OCI-LY3 (cell line): Measurements from ENCODE around the gene NUDT4B.
"Not testable (repeated sequence)": the region's sequence is repeated elsewhere in the genome, so short reads cannot be mapped to it uniquely, and the experiment has no call there.

Source experiments
- H2AFZ ChIP-seq: fragments of 200-600, 300-600 bp; shearing (Covaris generic); 2 replicates; pipeline ENCODE4 v1.6.0; 2014; ENCODE audit warnings: antibody characterized with exemption, low read depth, low read length
- H3K27ac ChIP-seq: fragments of 200-600, 300-600 bp; sonication (generic); 2 replicates; pipeline ENCODE4 v1.5.1; 2014; ENCODE audit warnings: mild to moderate bottlenecking, low read length, moderate library complexity, mixed read lengths
- H3K27me3 ChIP-seq: fragments of 200-600, 300-600 bp; sonication (generic); 2 replicates; pipeline ENCODE4 v1.6.1; 2014; ENCODE audit warnings: low read depth, low read length, mixed read lengths
- H3K36me3 ChIP-seq: fragments of 200-600, 300-600 bp; sonication (generic); replicated peaks from 2 replicates; pipeline ENCODE3; 2014; ENCODE audit warnings: low read depth, low read length, mixed read lengths
- H3K4me1 ChIP-seq: fragments of 300-600, 200-600 bp; sonication (generic); 2 replicates; pipeline ENCODE4 v1.6.1; 2014; ENCODE audit warnings: low read length, mixed read lengths
- H3K4me2 ChIP-seq: fragments of 200-600, 300-600 bp; sonication (generic); 2 replicates; pipeline ENCODE4 v1.6.1; 2014; ENCODE audit warnings: low read length, mixed read lengths
- H3K4me3 ChIP-seq: fragments of 300-600, 200-600 bp; sonication (generic); 2 replicates; pipeline ENCODE4 v1.5.1; 2014; ENCODE audit warnings: antibody characterized with exemption, mild to moderate bottlenecking, low read length, moderate library complexity
- H3K79me2 ChIP-seq: fragments of 300-600, 200-600 bp; shearing (Covaris generic); 2 replicates; pipeline ENCODE4 v1.6.1; 2014; ENCODE audit warnings: mild to moderate bottlenecking, low read length, mixed read lengths
- H3K9ac ChIP-seq: fragments of 300-600, 200-600 bp; shearing (Covaris generic); 2 replicates; pipeline ENCODE4 v1.6.0; 2014; ENCODE audit warnings: mild to moderate bottlenecking, low read length, moderate library complexity
- H3K9me3 ChIP-seq: fragments of 200-600, 300-600 bp; shearing (Covaris generic); 2 replicates; pipeline ENCODE4 v1.6.1; 2014; ENCODE audit warnings: low read length, mixed read lengths; ENCODE audit not compliant: insufficient read depth
- H4K20me1 ChIP-seq: fragments of 200-600, 300-600 bp; sonication (generic); 2 replicates; pipeline ENCODE4 v1.6.1; 2016; ENCODE audit warnings: low read length, mixed read lengths; ENCODE audit not compliant: insufficient read depth

The NUDT4B gene

DNA sequence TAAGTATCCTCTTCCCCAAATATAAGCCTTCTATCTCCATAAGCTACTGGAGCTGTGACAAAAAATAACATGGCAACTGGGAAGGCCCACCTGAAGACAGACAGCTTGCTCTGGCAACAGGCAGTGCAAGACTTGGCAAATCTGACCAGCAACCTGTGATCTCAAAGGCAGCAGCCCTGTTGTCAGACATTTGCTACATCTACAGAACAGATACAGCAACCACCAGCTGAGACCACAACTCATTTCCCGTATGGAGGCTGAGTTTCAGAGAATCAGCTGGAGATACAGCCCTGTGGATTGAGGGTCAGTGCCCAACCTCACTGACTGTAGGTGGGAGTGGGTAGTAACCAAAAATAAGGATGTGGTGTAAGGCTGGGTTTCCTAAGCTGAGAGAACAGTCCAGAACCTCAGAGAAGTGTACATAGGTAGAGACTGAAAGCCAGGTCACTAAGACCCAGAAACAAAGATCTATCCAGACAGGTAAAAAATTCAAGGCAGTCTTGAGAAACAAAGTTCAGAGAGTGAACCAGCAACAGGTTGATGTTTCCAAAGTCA lies 31.5 kb upstream of the NUDT4B start:
- H2AFZ ChIP-seq, H3K36me3 ChIP-seq, H4K20me1 ChIP-seq, H3K27me3 ChIP-seq, H3K9me3 ChIP-seq, H3K4me3 ChIP-seq, H3K4me1 ChIP-seq, H3K4me2 ChIP-seq, H3K79me2 ChIP-seq, H3K27ac ChIP-seq, H3K9ac ChIP-seq: not testable (repeated sequence)

DNA sequence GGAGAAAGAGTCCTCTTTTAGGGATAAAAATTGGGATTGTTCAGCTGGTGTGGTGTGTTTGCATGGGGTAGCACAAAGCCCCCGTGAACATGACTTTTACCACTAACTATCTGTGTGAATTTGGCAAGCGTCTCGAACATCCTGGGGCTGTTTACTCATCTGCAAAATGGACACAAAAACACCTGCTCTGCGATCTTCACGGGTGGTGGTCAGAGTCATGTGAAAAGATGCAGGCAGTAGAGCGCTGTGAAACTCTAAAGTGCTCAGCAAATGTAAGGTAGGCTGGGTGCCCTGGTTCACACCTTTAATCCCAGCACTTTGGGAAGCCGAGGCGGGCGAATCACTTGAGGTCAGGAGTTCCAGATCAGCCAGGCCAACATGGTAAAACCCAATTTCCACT lies 27.7 kb upstream of the NUDT4B start:
- H3K4me3 ChIP-seq, H3K4me2 ChIP-seq, H3K27ac ChIP-seq, H3K27me3 ChIP-seq, H4K20me1 ChIP-seq, H3K36me3 ChIP-seq, H3K4me1 ChIP-seq, H2AFZ ChIP-seq, H3K9ac ChIP-seq, H3K79me2 ChIP-seq, H3K9me3 ChIP-seq: not testable (repeated sequence)

DNA sequence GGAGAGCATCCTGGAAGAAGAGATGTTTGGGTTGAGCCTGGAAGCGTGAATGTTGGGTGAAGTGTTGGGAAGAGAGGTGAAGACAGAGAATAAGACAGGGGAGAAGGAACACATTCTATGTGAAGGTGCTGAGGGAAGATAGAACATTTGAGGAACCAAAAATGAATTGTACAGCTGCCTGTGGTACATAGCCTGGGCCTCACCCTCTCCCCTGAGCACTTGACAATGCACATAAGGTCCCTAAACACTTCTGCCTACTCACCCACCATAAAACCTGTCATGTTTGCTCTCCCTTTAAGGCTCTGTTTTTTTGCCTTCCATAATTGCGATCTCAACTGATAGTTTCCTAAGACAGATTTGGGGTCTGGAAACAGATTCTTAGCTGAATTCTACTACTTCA lies 25.8 kb upstream of the NUDT4B start:
- not testable (repeated sequence) for H2AFZ ChIP-seq, H3K9ac ChIP-seq, H3K27me3 ChIP-seq, H3K4me3 ChIP-seq, H3K27ac ChIP-seq, H3K36me3 ChIP-seq, H4K20me1 ChIP-seq, H3K9me3 ChIP-seq, H3K4me1 ChIP-seq, H3K79me2 ChIP-seq
- H3K4me2 ChIP-seq, result peak overlapping the region; percentile 47; the same call in 1 of the 2 replicates

DNA sequence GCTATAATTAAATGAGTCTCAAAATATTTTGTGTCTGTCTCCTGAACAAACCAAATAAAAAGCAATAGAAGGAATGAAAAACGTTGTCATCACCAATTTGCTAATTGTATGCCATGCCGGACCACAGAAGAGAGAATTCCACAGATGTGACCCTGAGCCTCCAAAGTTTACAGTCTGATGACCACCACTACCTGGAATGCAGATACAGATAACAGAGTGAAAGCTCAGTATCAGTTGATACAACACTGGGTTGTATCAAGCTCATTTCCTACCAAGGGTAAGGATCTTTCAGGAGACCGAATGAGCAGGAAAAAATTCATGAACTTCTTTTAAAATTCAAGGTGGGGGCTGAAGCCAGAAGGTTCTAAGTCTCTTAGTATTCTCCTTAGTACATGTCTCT lies 25.1 kb upstream of the NUDT4B start:
- not testable (repeated sequence) for H3K4me2 ChIP-seq, H2AFZ ChIP-seq, H4K20me1 ChIP-seq, H3K9me3 ChIP-seq, H3K4me1 ChIP-seq, H3K4me3 ChIP-seq, H3K36me3 ChIP-seq, H3K27ac ChIP-seq, H3K9ac ChIP-seq, H3K27me3 ChIP-seq, H3K79me2 ChIP-seq

GRCh38 chr1:148724872-148725271 lies 23.7 kb upstream of the NUDT4B start:
- not testable (repeated sequence) for H3K4me3 ChIP-seq, H3K27me3 ChIP-seq, H3K9me3 ChIP-seq, H3K36me3 ChIP-seq, H3K4me2 ChIP-seq, H2AFZ ChIP-seq, H3K4me1 ChIP-seq, H3K9ac ChIP-seq, H4K20me1 ChIP-seq, H3K79me2 ChIP-seq, H3K27ac ChIP-seq

DNA sequence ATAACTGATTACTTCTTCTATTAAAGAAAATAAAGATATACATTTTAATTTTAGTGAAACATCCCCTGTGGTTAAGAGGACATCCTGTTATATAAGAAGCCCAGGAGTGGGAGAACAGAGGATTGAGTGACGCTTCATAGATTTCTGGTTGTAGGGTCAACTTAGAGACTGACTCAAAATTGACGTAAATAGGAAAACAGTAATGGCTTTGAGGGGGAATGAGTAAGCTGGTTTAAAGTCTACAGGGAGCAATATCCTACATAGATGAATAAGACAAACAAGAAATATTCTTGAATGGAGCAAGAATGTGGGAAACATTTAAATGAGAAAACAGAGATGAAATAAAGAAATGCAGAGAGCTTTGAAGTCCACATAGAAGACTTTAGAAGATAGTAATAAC lies 20.7 kb upstream of the NUDT4B start:
- H3K27me3 ChIP-seq, H3K79me2 ChIP-seq, H3K4me2 ChIP-seq, H3K36me3 ChIP-seq, H3K4me1 ChIP-seq, H3K4me3 ChIP-seq, H4K20me1 ChIP-seq, H2AFZ ChIP-seq, H3K9ac ChIP-seq, H3K9me3 ChIP-seq, H3K27ac ChIP-seq: not testable (repeated sequence)

DNA sequence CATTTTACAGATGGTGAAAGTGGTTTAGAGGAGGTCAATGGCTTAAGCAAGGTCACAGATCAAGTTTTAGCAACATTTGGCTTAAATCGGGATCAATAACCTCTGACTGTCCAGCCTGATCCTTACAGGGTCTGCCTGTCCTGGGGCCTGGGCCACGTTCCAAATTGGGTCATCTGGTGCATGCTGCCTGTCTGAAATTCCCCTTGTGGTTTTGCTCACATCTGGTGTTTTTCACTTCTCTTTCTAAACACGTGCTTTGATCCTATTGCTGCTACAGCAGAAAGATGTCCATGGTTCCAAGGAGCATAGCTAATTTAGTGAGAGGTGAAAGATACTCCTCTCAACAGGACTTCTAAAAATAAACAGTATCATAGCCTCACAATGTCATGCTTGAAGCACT lies 19.4 kb upstream of the NUDT4B start:
- H3K27ac ChIP-seq, H3K79me2 ChIP-seq, H3K27me3 ChIP-seq, H3K9me3 ChIP-seq, H3K4me1 ChIP-seq, H3K4me3 ChIP-seq, H3K9ac ChIP-seq, H3K36me3 ChIP-seq, H3K4me2 ChIP-seq, H2AFZ ChIP-seq, H4K20me1 ChIP-seq: not testable (repeated sequence)

DNA sequence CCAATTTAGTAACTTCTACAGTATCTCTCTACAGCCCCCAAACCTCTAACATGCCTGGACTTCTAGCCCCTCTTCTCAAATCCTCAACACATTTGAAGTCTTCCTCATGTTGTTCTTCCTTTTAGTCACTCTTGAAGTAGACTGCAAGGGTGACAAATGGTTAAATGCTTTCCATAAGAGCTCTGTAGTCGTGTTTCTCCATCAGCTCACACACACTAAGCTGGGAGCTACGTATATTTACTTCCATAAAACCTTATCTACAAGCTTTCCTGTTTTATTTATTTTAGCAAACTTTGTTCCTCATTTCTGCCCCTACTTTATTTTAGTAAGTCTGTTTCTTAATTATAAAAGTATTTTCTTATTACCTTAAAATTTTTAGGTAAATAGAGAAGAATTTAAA lies 19.0 kb upstream of the NUDT4B start:
- H3K27me3 ChIP-seq, H4K20me1 ChIP-seq, H3K36me3 ChIP-seq, H3K9me3 ChIP-seq, H3K4me1 ChIP-seq, H3K9ac ChIP-seq, H3K27ac ChIP-seq, H3K4me2 ChIP-seq, H2AFZ ChIP-seq, H3K4me3 ChIP-seq, H3K79me2 ChIP-seq: not testable (repeated sequence)

GRCh38 chr1:148732277-148732676 lies 16.3 kb upstream of the NUDT4B start:
- not testable (repeated sequence) for H3K36me3 ChIP-seq, H4K20me1 ChIP-seq, H3K27ac ChIP-seq

DNA sequence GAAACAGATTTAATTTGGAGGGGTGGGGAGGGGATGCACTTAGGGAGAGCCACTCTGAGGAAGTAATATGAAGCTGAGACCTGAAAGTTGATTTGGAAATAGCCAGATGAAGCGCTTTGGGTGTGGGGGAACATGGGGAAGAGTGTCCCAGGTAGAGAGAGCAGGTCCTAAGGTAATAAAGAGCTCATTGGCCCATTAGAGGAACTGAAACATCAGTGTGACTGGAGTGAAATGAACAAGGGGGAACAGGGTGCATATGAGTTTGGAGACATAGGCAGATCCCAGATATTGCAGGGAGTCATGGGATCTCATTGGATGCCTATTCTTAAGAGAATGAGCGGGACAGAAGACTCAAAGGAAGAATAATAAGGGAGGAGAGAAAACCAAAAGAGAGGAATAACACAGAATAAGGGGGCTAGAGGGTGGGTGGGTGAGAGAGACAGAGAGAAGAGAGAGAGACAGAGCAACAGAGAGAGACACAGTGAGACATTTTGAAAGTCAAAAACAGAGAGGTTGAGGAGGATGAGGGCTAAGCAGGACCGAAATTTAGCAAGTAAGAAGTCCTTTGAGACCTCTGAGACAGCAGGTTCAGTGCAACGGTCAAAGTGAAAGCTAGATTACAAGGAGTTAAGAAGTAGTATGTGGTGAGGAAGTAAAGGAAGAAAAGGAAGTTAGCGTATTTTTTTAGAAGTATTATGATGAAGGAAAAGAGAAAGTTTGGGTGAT lies 14.8 kb upstream of the NUDT4B start:
- not testable (repeated sequence) for H3K27me3 ChIP-seq, H3K27ac ChIP-seq, H3K79me2 ChIP-seq, H3K4me2 ChIP-seq, H3K4me3 ChIP-seq, H3K4me1 ChIP-seq, H3K9ac ChIP-seq, H3K36me3 ChIP-seq, H2AFZ ChIP-seq, H3K9me3 ChIP-seq, H4K20me1 ChIP-seq

More at GRCh38 chr1:148732277-148732676, 16.3 kb upstream of the NUDT4B start:
- not testable (repeated sequence) for H3K4me3 ChIP-seq, H3K79me2 ChIP-seq, H3K27me3 ChIP-seq, H3K4me2 ChIP-seq, H3K9ac ChIP-seq, H2AFZ ChIP-seq, H3K4me1 ChIP-seq, H3K9me3 ChIP-seq
